DND-41 (cell line): ENCODE measurements around the gene MAB21L1.
A peak's percentile ranks its signal among the peaks of the same experiment; 100 is the strongest.

ENCODE experiments used
- ATAC-seq: fragments of 200-7000 bp; cut with Tn5 transposase; 3 replicates; pipeline ENCODE4 v1.9.1; 2021; ENCODE audit warnings: low read depth; ENCODE audit not compliant: insufficient read depth
- DNase-seq: peaks from one replicate; pipeline ENCODE4 v3.0.0-alpha.2; 2020
- H2AFZ ChIP-seq: 2 replicates; pipeline ENCODE4 v1.6.0; 2012; ENCODE audit warnings: low read depth, low read length
- H3K27ac ChIP-seq: 2 replicates; pipeline ENCODE4 v1.5.1; 2012; ENCODE audit warnings: low read length, inconsistent platforms
- H3K27me3 ChIP-seq: fragments of 200-600 bp; sonication (generic); 2 replicates; pipeline ENCODE4 v1.6.0; 2012; ENCODE audit warnings: low read length, mild to moderate bottlenecking, inconsistent platforms; ENCODE audit not compliant: insufficient read depth, poor library complexity
- H3K36me3 ChIP-seq: 2 replicates; pipeline ENCODE4 v1.5.1; 2012; ENCODE audit warnings: low read length, inconsistent platforms; ENCODE audit not compliant: insufficient read depth
- H3K4me1 ChIP-seq: 2 replicates; pipeline ENCODE4 v1.5.1; 2012; ENCODE audit warnings: mild to moderate bottlenecking, low read length; ENCODE audit not compliant: insufficient read depth
- H3K4me2 ChIP-seq: 2 replicates; pipeline ENCODE4 v1.6.0; 2012; ENCODE audit warnings: mild to moderate bottlenecking, moderate library complexity, low read length, inconsistent platforms; ENCODE audit not compliant: insufficient read depth
- H3K4me3 ChIP-seq, 2 experiments: fragments of 200-600 bp in 1 of 2; shearing (Covaris generic) in 1 of 2; 2 replicates each; pipeline ENCODE4 v1.5.1; 2012 to 2016; ENCODE audit warnings: inconsistent platforms in 2 of 2, low read length in 2 of 2, mild to moderate bottlenecking in 2 of 2, low read depth in 1 of 2, moderate library complexity in 1 of 2
- H3K79me2 ChIP-seq: 2 replicates; pipeline ENCODE4 v1.6.0; 2012; ENCODE audit warnings: low read length, inconsistent platforms; ENCODE audit not compliant: insufficient read depth
- H3K9ac ChIP-seq: 2 replicates; pipeline ENCODE4 v1.6.0; 2012; ENCODE audit warnings: low read depth, mild to moderate bottlenecking, inconsistent platforms, low read length, moderate library complexity
- H3K9me3 ChIP-seq: 2 replicates; pipeline ENCODE4 v1.5.1; 2012; ENCODE audit warnings: low read length, moderate library complexity, mild to moderate bottlenecking, inconsistent platforms; ENCODE audit not compliant: insufficient read depth, severe bottlenecking
- H4K20me1 ChIP-seq: 2 replicates; pipeline ENCODE4 v1.6.0; 2012; ENCODE audit warnings: low read length; ENCODE audit not compliant: insufficient read depth
- EZH2 ChIP-seq: IDR thresholded peaks from 3 replicates; pipeline ENCODE4 v1.6.1; 2012; ENCODE audit warnings: borderline replicate concordance, low read depth, mild to moderate bottlenecking, moderate library complexity, low read length, inconsistent platforms; ENCODE audit not compliant: severe bottlenecking
- TF ChIP-seq, protein P1 (sequence below): IDR thresholded peaks from 2 replicates; pipeline ENCODE4 v1.5.1; 2012; ENCODE audit warnings: borderline replicate concordance, low read length, moderate library complexity, mild to moderate bottlenecking; ENCODE audit not compliant: poor library complexity, severe bottlenecking; ENCODE audit errors: extremely low read depth

The MAB21L1 gene

DNA sequence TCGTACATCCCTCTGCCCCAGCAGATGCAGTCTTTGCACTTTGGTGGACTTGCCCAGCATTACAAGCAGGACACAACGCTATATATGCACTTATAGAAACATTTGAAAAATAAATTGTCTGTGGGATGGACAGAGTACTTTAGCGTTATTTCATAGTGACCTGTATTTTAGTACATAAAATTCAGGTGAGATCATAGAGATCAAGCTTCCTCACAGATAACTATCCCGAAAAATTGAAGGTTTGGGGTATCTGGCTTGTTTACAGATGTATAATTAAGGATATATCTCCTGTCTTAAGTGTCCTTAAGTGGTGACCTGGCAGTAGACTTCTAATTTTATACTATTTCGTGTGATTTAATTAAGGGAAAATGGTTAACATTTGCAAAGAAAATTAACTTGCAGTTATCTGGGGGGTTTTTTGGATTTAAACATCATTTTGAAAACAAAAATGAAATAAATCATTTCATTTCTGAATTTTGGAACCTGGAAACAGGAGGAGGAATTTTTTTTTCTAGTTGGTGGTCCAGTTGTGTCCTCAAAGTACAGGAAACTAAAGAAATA lies 977 bp upstream of the MAB21L1 start:
- Histone ChIP-seq H3K9ac (no peak overlapping the region), H3K27me3 (no peaks in the 10 kb centered on the region), H2AFZ (no peak overlapping the region), H4K20me1 (no peaks in the 10 kb centered on the region), H3K4me3 (no peak overlapping the region), H3K4me1 (peaks cover 20% of the 10 kb centered on the region), H3K27ac (no peak overlapping the region), H3K36me3 (no peaks in the 10 kb centered on the region), H3K79me2 (no peaks in the 10 kb centered on the region), H3K9me3 (no peaks in the 10 kb centered on the region), H3K4me2 (no peak overlapping the region)
- TF ChIP-seq, protein P1, sequence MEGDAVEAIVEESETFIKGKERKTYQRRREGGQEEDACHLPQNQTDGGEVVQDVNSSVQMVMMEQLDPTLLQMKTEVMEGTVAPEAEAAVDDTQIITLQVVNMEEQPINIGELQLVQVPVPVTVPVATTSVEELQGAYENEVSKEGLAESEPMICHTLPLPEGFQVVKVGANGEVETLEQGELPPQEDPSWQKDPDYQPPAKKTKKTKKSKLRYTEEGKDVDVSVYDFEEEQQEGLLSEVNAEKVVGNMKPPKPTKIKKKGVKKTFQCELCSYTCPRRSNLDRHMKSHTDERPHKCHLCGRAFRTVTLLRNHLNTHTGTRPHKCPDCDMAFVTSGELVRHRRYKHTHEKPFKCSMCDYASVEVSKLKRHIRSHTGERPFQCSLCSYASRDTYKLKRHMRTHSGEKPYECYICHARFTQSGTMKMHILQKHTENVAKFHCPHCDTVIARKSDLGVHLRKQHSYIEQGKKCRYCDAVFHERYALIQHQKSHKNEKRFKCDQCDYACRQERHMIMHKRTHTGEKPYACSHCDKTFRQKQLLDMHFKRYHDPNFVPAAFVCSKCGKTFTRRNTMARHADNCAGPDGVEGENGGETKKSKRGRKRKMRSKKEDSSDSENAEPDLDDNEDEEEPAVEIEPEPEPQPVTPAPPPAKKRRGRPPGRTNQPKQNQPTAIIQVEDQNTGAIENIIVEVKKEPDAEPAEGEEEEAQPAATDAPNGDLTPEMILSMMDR = no peak
- DNase-seq = no peak
- no peak for ATAC-seq

DNA sequence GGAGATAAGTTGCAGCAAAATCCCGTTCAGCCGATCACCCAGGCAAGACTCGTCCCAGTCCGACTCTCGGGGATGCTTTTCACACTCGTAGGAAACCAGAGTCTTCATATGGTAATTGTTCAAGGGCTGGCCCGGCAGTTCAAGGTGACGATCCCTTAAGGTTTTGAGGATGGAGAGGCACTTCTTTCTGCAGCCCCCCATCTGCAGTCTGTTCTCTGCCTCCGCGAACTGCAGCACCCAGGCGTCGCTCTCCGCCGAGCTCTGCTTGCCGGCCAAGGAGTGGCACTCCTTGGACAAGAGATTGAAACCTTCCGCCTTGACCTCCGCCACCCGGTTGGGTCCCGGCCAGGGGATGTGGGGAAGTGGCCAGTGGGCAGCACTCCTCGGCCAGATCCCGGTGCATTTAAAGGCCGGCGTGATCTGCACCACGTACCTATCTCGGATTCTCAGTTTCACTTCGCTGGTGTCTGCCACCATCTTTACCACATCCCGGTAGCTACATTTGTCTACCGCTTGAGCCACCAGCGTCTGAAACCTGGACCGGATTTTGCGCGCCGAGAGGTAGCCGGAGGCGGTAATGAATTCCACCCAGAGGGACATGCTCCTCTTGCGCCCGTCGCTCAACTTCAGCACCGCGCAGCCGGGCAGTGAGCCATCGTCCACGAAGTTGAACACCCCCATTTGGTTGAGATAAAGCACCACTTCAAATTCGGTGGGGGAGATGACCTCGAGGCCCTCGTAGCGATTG lies 1.1 kb downstream of the MAB21L1 start:
- Histone ChIP-seq H3K4me1 (peaks cover 27% of the 10 kb centered on the region), H3K4me3 (peak overlapping the region in 1 of 2 experiments; percentile 44; a peak in 2 of 4 replicates), H3K4me2 (peak overlapping the region; percentile 48), H3K9ac (peak overlapping the region; percentile 25; the same call in 1 of the 2 replicates), H3K27ac (no peak overlapping the region), H2AFZ (no peak overlapping the region; the same call in 1 of the 2 replicates), H3K36me3 (no peaks in the 10 kb centered on the region), H3K27me3 (no peaks in the 10 kb centered on the region), H3K9me3 (no peaks in the 10 kb centered on the region), H3K79me2 (no peaks in the 10 kb centered on the region), H4K20me1 (no peaks in the 10 kb centered on the region)
- no peak for ATAC-seq
- TF ChIP-seq EZH2 = no peak
- TF ChIP-seq, protein P1 = no peak
- DNase-seq = no peak

DNA sequence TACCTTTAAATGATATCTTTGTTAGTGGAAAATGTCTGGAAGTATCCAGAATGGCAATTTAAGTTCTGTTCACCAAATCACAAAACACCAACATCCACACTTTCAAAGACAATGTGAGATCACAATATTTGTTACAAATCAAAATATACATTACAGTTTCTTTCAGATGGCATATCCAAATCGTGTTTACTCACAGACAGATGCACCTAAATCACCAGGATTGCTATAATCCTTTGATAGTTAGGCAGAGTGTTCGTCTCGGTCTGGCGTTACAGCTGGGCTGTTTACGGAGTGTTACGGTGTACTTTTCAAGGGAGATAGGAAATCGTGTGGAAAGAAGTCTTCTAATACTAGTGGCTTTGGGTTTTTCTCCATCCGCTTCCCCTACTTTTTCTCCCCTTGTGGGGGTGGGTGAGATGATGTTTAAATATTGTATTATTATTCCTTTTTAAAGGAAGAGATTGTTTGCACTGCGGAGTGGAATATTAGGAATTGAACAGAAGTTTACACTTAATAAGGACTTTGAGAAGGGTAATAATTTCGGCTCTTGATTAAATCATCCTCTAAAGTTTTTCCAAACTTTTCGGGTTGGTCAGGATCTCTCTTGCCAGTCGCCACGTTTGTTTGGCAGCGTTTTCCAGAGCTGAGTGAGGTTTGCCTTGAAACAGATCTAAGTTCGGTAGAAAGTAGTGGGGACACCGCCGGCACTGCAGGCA lies 1.8 kb downstream of the MAB21L1 start:
- H3K4me3 ChIP-seq = no peak overlapping the region
- no peak overlapping the region for H3K9ac ChIP-seq
- ATAC-seq = no peak
- no peaks in the 10 kb centered on the region for H3K79me2 ChIP-seq
- no peak for DNase-seq
- TF ChIP-seq, protein P1 = no peak
- no peak for TF ChIP-seq EZH2
- no peaks in the 10 kb centered on the region for H4K20me1 ChIP-seq
- H2AFZ ChIP-seq = no peak overlapping the region
- no peak overlapping the region for H3K27ac ChIP-seq
- H3K4me1 ChIP-seq = peaks cover 27% of the 10 kb centered on the region
- no peaks in the 10 kb centered on the region for H3K9me3 ChIP-seq
- no peaks in the 10 kb centered on the region for H3K27me3 ChIP-seq
- no peak overlapping the region for H3K4me2 ChIP-seq
- no peaks in the 10 kb centered on the region for H3K36me3 ChIP-seq
